HG02870 (cell line): ENCODE results near the gene FASTK.

Experiments used
- ATAC-seq: cut with Tn5 transposase; IDR thresholded peaks from one replicate; pipeline ENCODE4 v1.9.1; 2021; ENCODE audit warnings: mild to moderate bottlenecking, moderate library complexity; ENCODE audit not compliant: unreplicated experiment

The FASTK gene

DNA sequence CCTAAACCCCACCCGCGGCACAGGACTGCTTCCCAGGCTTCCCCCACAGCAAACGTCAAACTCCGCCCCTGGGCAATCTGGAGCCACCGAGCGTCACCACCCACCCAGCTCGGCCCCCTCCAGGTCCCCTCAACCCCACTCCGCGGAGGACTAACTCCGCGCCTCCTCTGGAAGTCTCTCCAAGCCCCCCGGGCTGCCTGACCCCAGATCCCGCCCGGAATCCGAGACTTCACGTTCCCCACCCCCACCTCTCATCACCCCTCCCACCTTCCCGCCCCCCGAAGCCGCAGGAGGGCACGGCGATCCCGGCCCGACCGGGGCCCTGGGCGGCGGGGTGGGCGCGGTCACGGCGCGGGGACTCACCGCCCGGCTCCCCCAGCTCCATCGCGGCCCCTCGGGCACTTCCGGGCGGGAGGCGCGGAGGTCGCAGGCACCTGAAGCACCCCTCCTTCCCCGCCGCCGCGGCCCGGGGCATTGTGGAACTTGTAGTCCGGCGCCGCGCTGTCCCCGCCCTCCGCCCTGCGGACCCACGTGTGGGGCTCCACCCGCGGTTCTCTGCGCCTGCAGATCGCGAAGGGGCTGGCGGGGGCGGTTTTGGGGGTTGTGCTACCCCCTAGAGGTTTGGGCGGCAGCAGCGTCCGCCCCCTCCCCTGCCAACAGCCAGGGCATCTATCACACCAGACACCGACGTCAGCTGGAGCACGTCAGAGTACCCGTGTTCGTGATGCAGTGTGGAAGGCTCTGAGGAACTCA lies 2.6 kb upstream of the FASTK start, which contains the start of gene TMUB1:
TSS of gene TMUB1 (minus strand) at position 423 of the 753 bp plus-strand sequence. CDS start 930 bp downstream, outside the sequence.
- ATAC-seq: peak; percentile 42

DNA sequence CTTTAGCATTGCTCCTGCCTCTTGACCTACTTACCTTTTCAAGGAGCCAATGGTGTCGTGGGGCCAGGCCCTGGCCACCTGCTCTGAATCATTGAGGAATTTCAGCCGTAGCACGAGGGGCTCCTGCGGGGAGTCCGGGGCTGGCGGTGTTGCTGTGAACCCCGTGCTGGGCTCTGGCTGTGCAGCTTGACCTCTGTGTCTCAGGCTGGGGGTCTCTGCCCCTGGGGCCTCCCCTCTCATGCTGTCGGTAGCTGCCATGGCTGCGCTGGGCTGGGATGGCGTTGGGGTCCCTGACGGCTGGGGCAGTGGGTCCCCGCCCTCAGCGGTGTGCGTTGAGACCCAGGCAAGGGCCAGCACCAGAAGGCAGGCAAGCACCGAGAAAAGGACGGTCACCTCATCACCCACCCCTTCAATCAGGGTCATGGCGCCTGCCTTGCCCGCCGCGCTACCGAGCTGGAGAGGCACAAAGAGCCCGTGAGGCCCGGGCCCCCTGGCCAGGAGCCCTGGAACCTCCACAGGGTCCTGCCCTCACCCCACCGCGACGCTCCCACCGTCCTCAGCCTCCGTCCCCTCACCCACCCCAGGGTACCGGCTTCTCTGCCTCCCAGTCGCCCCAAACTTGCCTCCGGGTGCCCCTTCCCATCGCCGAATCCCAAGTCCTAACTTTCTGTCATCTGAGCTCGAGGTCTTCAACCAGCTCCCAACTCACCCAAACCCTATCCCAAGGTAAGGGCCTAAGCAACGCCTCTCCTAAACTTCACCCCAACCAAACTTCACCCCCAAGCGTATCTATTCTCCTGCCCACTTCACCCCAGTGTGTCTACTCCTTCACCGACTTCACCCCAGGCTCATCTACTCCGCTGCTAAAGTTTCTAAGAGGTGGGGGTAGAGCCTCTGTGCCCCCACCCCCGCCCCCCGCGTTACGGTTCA lies 1.8 kb upstream of the FASTK start:
- no peak for ATAC-seq

DNA sequence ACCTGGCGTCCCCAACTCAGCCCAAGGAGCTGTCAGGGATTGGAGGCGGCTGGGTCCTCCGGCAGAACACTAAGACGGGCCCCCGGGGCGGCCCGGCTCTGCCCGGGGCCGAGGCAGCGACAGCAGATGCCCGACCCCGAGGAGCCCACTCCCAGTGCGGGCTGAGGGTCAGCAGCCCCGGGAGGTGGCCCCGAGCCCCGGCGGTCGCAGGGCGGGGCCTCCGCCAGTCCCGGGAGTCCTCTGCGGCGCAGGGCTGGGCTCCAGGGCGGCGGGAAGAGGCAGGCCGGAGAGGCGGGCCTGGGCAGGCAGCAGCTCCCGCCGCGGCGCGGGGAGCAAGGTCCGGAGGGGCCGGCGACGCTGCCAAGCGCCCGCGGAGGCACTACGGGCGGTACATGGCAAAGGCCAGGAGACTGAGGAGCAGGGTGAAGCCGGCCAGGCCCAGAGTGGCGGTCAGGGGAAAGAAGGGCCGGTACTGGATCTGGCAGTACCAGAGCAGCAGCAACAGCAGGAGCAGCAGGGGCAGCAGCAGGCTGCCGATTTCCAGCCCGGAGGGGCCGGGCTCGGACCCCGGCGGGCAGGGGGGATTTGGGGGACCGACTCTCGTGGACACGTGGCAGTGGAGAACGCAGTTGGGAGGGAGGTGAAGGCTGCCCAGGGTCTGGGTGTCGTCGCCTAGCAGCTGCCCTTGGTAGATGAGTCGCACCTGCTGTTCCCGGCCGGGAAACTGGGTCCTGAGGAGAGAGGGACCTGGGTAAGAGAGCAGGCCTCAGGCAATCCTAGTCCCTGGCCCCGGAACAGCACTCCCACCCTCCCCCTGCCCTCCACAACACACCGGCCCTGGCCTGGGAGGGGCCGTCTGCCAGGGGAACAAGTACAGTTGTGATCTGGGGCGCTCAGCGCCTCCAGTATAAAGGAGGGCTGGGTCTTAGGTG lies 827 bp upstream of the FASTK start:
- no peak for ATAC-seq

DNA sequence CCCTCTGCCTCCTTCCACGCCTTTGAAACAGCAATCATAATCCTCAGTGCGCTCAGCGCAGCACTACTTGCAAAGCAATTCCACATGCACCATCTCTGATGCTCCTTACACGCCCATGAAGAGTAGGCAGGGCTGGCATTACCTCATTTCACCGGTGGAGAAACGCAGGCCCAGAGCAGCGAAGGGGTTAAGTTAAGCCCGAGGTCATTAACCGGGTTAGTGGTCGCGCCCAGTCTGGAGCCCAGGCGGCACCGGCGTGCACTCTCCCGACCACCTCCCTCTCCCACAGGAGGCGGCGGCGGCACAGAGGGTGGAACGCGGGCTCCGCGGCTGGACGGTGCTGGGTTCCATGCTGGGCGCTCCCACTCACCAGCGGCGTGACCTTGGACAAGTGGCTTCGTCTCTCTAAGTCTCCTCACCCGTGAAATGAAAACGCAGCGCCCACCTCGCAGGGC lies 515 bp downstream of the FASTK start:
- ATAC-seq: no peak

DNA sequence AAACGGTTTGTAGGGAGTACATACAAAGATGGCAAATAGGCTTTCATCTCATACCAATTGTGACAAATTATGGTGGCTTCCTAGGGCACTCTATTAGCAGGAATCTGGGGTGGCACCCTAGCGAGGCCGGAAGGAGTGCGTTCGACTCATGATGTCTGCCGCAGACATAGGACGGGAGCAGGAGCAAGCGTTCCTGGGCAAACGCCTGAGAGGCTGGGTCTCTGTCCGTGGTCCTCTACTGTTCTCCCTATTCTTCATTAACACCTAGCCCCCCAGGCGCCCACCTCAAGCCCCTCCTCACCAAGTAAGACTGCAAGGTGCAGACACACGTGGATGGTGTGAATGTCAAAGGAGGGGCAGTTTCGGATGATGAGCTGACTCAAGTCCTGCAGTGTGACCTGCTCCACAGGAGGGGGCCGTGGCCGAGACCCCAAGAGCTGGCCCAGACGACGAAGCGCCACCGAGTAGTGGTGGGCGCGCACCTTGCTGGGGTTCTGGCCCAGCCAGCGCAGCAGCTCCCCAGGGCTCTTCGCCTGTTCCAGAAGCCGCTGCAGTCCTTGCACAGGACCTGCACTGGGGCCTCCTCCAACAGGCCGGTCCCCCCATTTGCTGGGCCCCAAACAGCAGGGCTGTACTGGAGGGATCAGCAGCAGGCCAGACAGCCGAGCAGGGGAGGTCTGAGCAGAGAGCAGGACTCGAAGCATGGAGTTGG lies 1.3 kb downstream of the FASTK start:
- no peak for ATAC-seq

DNA sequence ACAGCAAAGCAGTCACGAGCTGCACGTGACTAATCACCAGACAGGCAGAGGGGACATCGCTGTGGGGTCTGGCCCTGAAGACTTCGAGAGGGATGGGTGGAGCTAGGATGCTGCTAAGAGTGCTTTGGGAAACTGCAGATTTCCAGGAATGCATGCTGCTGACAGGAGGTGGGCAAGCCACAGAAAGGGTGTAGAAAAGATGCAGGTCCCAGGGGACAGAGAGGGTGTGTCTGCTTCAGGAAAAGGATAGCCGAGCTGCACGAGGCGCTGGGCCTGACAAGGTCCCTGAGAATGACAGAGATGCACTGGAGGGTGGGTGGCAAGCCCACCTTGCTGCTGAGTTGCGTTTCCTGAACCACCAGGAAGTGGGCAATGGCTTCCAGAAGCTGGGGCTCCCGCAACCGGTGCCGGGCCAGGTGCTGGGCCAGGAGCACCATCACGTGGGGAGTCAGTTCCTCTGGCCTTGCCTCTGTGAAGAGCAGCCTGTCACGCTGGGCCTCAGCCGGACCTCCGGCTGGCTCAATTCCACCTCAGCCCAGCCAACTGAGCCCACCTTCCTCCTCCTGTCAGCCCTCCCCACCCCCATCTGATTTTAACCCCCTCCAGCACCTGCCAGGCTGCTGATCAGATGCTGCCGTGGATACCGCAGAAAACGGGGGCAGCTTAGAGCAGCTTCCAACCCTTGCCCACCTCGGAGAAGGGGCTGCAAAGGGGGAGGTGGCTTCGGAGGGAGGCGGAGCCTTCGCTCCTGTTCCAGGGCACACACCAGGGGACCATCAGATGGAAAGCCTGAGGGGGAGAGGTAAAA lies 2.2 kb downstream of the FASTK start:
- no peak for ATAC-seq

DNA sequence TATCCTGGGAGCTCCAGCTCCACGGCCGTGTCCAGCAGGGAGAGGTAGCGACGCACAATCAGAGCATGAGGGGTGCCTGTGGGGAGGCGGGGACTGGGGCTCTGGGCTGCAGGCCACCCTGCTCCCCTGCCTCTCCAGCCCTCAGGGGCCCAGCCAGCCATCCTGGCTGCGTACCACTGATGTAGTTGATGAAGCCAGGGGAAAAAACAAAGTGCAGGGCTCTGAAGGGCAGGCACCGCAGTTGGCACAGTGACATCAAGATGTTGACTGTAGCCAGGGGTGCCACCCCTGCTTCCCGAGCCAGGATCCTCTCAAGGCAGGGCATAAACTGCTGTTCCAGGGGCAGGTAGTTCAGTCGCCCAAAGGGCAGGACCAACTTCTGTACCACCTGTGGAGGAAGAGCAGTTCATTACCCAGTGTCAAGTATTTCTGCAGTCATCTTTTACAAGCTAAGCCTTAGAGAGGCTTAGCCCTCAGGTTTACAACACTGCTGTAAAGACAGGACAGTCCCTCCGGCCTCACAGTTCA lies 2.8 kb downstream of the FASTK start:
- ATAC-seq: no peak

DNA sequence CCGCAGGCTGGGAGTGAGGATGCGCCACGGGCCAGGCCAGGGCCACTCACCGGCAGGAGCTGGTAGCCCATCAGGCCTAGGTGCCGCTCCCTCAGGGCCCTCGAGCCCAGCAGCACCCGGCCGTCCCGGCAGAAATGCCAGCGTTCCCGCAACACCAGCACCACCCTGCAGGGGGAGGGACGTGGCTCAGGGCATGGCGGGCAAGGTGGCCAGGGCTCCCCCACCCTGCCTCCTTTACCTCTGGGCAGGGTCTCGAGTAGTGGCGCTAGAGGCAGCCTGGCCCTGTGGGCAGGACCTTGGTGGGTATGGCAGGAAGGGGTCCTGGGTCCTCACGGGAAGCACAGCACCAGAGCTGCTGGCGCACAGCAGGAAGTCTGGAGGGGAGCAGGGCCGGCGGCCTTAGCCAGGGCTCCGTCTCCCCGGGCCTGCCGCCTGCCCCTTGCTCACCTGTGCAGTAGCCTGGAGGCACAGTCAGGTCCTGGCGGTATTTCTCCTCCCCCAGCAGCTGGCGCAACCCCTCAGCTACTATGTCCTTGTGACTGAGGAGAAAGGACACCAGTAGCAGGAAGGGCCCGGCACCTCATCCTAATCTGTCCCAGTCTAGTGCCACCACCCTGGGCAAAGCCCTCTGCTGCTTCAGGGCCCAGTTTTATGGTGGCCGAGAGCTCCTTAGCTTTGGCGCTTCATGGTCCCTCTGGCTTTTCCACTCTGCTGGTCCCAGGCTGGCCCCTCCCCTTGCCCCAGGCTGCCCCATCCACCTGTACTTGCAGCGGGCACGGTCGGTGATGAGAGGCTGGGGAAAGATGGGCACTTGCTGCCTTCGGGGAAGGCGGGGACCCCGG lies 3.5 kb downstream of the FASTK start:
- no peak for ATAC-seq

DNA sequence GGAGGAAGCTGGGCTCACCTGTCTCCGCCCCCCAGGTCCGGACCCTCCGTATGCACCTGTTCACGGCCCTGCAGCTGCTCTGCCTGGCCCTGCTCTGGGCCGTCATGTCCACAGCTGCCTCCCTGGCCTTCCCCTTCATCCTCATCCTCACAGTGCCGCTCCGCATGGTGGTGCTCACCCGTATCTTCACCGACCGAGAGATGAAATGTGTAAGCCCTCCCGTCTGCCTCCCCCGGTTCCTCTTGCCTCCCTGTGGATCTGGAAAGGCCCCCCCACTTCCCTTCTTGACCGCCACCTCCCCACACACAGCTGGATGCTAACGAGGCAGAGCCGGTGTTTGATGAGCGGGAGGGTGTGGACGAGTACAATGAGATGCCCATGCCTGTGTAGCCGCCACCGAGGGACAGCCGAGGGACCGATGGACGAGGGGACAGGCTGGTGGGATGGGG lies 4.6 kb downstream of the FASTK start:
- ATAC-seq: no peak

DNA sequence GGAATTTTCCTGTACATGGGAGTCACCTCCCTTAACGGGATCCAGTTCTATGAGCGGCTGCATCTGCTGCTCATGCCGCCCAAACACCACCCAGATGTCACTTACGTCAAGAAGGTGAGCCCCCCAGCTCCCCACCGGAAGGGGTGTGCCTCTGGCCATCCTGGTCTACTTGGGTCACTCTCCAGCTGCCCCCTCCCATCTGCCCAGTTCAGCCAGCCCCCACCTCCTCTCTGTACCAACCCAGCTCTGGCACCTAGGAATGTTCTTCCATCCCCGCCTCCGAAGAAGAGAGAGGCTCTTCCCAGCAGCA lies 5.0 kb downstream of the FASTK start:
- ATAC-seq: no peak

DNA sequence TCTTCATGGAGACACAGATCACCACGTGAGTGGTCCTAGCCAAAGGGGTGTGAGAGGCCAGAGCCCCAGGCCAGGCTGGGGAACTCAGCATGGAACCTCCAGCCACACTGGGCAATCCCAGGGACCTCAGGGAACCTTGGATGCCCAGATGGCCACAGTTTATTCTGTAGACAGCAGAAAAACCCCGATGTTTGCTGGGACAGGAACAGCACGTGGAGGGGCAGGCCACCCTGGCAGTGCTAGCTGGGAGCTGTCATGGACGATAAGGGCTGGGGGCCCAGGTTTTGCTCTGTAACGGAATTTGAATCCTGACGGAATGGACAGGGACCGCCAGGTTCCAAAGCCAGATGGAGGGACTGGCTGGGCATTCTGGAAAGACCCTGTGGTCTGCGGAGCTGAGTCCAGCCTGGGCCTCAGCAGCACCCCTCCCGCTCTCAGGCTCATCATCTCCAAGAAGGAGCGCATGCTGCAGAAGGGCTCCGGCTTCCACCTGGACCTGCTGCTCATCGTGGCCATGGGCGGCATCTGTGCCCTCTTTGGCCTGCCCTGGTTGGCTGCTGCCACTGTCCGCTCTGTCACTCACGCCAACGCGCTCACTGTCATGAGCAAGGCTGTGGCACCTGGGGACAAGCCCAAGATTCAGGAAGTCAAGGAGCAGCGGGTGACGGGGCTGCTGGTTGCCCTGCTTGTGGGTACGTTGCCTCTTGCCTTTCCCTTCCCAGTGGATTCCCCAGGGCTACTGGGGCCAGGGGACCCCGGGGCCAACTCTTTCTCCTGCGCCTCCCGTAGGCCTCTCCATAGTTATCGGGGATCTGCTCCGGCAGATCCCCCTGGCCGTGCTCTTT lies 5.6 kb downstream of the FASTK start:
- ATAC-seq: no peak

DNA sequence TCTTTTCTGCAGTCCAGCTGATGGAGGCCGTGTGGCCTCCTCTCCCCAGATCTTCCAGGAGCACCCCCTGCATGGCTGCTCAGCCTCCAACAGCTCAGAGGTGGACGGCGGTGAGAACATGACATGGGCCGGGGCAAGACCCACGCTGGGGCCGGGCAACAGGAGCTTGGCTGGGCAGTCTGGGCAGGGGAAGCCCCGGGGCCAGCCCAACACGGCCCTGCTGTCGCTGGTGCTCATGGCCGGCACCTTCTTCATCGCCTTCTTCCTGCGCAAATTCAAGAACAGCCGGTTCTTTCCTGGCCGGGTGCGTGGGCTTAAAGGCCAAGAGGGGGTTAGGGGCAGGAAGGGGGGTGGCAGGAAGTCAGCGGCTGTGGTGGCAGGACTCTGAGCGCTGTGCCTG lies 6.6 kb downstream of the FASTK start:
- no peak for ATAC-seq

DNA sequence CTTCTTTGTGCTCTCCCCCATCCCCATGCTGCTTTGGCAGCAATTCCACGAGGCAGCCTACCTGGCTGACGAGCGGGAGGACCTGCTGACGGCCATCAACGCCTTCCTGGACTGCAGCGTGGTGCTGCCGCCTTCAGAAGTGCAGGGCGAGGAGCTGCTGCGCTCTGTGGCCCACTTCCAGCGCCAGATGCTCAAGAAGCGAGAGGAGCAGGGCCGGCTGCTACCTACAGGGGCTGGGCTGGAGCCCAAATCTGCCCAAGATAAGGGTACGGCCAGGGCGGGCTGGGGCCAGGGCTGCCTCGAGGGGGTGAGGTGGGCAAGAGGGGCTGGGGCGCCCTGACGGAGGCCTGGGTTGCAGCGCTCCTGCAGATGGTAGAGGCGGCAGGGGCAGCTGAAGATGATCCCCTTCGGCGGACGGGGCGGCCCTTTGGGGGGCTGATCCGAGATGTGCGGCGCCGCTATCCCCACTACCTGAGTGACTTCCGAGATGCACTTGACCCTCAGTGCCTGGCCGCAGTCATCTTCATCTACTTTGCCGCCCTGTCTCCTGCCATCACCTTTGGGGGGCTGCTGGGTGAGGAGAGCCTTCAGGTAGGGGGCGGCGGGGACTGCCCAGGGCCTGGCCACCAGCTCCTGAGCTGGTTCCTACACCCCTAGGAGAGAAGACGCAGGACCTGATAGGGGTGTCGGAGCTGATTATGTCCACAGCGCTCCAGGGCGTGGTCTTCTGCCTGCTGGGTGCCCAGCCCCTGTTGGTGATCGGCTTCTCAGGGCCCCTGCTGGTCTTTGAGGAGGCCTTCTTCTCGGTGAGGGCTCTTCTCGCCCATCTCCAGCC lies 9.4 kb downstream of the FASTK start:
- ATAC-seq: no peak

DNA sequence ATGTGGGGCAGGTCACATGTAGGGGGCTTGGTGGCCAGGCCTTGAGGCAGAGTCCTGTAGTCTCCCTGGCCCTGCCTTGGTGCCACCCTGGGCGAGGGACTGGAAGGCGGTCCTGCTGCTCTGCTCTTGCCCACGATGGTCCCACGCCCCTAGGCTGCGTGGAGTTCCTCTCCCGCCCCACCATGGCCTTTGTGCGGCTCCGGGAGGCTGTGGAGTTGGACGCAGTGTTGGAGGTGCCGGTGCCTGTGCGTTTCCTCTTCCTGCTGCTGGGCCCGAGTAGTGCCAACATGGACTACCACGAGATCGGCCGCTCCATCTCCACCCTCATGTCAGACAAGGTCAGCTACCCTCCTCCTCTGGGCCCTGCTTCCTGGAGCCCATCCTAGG lies 10.0 kb downstream of the FASTK start:
- no peak for ATAC-seq

DNA sequence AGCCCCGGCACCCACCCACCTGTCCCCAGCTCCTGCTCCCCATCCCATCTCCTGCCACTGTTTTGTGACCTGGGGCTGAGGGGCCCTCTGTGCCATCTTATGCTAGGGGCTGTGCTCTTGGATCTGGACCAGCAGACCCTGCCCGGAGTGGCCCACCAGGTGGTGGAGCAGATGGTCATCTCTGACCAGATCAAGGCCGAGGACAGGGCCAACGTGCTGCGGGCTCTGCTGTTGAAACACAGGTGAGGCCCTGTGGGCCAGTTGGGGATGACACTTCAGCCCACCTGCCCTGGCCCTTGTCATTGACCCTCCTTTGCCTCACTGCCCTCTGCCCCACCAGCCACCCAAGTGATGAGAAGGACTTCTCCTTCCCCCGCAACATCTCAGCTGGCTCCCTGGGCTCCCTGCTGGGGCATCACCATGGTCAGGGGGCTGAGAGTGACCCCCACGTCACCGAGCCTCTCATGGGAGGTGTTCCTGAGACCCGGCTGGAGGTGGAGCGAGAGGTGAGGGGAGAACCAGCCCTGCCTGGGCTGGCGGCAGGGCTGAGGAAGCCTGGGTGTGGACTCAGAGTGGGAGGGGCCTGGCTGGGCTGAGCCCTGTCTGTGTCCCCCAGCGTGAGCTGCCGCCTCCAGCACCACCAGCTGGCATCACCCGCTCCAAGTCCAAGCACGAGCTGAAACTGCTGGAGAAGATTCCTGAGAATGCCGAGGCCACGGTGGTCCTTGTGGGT lies 10.6 kb downstream of the FASTK start:
- ATAC-seq: no peak
